ENCODE results near the gene KLHDC4.

- TF ChIP-seq CTCF (IDR thresholded peaks at IDR 0.05) = no peak
- TF ChIP-seq POLR2A (IDR thresholded peaks at IDR 0.05) = no peak
These were observed 655 bp upstream of the KLHDC4 start for GRCh38 chr16:87766485-87766797.
